Activated CD4-positive, alpha-beta T cell treated with anti-CD3 and anti-CD28 coated beads for 1 hour (primary cell): ENCODE data around the gene TSPAN13.

Experiments
- DNase-seq: peaks from one replicate; pipeline ENCODE4 v3.0.0-alpha.2; 2020

The TSPAN13 gene

DNA sequence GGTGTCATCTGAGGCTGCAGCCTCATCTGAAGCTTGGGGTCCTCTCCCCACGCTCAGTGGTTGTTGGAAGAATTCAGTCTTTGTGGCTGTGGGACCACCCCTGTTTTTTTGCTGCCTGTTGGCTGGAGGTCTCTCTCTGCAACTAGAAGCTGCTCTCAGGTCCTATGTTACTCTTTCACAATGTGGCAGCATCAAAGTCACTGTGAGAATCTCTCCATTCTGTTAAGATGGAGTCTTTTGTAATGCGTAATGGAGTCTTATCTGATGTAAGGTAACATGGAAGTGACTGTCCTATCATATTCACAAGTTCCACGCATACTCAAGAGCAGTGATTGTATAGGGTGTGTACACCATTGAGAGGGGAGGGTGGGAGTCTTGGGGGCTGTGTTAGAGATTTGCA is 24.9 kb downstream of the TSPAN13 start:
- no peak for DNase-seq

- no peak for DNase-seq
These were observed 25.5 kb downstream of the TSPAN13 start for GRCh38 chr7:16779051-16779450.

DNA sequence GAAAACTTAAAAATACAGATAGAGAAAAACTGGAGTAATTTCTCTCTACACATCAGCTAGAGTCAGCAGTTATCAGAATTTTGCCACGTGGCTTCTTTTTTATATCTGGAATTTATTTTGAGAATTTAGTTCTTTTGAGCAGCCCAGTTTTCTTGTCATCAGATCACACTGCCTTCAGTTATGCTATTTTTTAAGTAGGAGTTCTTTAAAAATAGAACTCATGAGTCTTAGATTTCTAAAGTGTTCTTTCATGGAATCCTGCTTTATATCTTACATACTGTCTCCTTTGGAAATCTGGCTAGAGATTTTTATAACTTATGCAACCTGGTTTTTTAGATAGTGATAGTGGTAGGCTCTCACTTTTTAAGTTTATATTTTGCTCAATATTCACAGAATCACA is 27.0 kb downstream of the TSPAN13 start:
- no peak for DNase-seq

DNA sequence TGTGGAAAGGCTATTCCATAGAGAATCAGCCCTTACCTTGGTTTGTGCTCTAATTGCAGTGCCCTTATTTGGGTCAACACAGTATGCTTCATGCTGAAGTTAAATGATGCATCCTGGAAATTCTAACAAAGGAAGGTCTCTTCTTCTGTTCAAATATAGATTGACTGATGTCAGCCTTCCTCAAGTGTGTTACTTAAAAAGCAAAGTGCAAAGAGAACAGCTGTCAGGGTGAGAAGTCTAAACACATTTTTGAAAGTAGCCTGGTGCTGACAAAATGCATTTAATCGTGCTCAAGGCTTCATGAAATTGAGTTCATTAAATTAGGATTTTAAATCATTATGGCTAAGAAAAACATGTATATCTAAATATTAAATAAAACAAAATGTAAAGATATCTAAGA is 31.8 kb downstream of the TSPAN13 start:
- DNase-seq: no peak

DNA sequence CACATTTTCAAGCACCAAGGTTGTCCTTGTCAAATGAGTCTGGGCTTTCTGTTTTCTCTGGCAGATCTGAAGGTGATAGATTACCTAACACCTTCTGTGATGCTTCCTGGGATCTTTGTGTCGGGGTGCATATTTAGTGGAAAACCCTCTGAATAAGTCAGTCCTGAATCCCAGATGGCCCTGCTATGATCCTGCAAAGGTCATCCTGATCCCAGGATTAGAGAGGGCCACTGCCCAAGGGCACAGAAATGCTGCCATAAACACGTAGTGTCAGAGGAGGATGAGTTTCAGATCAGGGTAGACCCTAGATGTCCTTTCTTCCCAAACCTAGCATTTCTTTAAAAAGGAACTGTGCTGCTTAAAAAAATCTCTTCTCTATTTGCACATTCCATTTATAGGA is 32.3 kb downstream of the TSPAN13 start:
- no peak for DNase-seq

DNA sequence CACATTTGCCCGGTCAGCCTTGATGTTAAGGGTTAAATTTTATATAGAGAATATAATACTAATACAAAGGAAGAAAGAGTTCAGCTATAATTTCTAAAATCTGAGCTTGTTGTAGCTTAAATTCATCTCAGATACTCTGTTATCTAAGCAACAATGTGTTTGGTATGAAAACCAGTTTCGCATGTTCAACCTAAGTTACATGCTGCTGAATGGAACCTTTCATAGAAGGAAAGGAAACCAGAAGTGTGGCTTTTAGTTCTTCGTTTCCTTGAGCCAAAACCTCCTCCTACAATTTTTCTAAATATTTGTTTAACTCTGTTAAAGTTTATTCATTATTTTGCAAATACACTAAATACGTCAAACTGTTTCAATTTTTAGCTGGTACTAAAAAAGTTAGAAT is 32.7 kb downstream of the TSPAN13 start:
- DNase-seq: no peak

GRCh38 chr7:16787127-16787526 is 33.6 kb downstream of the TSPAN13 start:
- DNase-seq: no peak

DNA sequence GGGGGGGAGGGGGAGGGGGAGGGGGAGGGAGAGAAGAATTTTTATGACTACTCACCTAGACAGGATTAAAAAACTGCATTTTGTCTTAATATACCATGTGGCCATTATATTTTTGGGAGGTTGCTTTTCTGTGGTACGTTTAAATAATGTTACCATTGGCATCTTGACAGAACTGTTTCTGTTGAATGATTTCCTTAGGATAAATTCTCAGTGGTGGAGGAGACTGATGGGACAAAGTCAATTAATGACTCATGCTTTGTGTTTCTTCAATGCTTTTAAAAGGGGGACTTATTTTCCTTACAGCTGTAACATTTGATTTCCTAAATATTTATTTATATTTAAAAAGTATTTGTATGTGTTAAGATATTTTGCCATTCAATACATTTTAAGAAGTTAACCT is 37.5 kb downstream of the TSPAN13 start:
- DNase-seq: no peak

GRCh38 chr7:16791905-16792698 is 38.5 kb downstream of the TSPAN13 start:
- no peak for DNase-seq

DNA sequence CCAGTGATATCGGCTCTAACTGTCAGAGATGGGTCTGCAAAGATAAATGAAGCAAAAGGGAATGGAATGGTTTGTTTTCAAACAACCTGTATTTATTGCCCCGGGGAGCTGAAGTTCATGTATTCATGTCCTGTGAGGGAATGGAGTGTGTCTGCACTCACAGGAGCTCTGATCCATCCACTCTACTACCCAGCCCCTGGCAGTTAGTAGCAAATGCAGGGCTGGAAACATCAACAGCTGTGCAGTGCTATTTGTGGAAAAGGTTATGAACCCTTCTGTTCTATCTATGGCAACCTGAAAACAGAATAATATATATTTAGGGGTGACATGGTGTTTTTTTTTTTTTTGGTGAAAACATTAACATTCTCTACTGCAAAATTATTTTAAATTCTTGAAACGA is 41.4 kb downstream of the TSPAN13 start:
- no peak for DNase-seq

DNA sequence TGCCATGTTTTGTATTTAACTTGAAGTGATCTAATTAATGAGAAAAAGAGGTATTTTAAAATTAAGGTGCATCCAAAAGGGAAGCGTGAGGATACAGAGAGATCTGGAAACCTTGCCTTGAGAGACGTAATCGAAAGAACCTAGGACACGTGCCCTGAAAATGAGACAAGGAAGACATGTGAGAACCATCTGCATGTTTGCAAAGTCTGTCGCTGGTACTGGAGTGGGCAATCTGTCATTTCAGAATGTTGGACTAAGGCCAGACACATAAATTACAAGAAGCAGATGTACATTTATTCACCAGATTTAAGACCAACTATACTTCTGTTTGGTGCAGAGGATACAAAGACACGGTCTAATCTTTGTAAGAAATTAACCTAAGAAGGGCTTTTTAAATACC is 42.1 kb downstream of the TSPAN13 start:
- DNase-seq: no peak

DNA sequence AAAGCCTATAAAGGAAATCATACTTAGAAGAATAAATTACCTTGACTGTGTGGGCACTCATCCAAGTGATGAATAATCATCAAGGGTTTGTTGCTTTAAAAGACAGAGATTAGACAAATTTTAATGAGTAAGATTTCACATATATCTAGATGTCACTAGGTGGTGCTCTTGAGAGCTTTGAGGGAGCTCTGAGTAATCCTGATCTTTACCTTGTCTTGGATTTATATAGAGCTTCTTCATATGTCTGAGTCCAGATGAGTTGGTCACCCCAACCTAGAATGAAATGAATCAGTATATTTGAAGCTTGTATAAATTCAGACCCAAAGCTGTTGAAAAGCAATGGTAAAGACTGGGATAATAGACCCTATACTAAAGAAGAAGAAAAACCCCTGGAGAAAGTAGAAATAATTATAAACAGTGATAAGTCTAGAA is 47.6 kb downstream of the TSPAN13 start:
- DNase-seq: no peak

DNA sequence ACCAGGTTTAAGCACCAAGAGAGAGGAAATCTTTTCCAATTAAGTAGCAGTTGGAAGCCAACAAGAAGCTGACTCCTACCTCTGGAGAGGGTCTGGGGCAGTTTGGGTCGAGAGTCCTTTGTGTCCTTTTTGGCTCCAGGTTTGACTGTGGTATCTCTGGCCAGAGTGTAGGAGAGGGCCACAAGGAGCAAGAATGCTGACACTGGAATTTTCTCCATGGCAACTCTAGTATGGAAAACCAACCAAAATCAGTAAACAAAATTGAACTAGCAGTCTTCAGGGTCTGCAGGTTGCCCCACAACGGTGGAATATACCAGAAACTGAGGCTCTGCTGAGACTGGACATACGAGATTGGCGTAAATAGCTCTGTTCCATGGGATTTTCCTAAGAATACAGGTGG is 48.0 kb downstream of the TSPAN13 start:
- DNase-seq: no peak

GRCh38 chr7:16803125-16803524 is 49.6 kb downstream of the TSPAN13 start:
- no peak for DNase-seq

GRCh38 chr7:16803881-16804673 is 50.5 kb downstream of the TSPAN13 start:
- DNase-seq: no peak

DNA sequence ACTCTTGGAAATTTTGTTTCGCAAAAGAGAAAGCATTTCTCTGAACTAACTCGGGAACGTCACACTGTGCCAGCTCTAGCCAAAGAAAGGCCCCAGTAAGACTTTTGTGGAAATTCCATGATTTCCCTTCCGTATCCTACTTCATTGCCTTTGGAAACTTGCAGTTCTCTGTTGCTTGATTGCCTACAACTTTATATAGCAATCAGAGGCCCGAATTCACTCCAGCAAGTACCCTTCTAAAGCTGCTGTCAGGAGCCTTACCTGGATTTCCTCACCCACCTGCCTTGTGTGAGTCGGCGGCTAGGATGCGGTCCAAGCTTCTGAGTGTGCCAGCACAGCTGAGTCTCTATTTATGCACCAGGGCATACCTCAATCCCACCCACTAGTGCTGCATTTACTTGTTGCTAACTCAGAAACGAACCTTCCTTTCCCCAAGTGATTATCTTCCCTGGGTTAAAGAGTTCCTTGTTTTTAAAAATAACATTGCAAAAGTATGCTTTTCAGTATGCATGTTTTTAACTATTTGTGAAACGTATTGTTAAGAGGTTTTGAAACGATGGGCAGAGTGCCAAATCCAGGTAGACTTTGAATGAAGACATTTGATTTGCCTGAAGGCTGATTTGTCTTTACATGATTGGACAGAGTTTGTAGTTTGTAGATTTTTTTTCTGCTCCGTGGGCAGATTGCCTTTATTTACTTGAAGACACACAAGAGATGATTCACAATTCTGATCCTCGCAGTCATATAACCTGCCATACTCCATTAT is 51.3 kb downstream of the TSPAN13 start, which contains the start of gene AGR2:
Gene AGR2, minus strand, starts transcription at position 326 of the 766 bp plus-strand sequence. CDS start 3,203 bp downstream, outside the sequence.
- no peak for DNase-seq

- DNase-seq: no peak
These were observed 51.9 kb downstream of the TSPAN13 start for GRCh38 chr7:16805441-16805840.

DNA sequence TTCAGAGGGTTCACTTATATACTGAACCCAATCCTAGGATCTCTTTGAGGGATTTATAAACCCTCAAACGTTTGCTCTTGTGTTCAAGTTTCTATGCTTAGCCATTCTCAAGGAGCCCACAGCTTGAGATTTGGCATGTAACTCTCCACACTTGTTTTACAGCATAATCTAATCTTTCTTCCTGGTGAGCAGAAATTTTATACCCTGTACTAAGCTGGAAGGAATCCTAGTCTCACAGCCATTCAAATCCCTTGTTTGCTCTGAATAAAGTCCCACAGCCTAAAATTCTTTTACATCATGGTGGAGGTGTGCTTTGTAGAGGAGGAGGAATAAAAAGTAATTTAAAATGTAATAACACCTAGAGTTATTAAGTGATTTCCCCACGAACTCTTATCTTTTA is 56.6 kb downstream of the TSPAN13 start:
- no peak for DNase-seq

DNA sequence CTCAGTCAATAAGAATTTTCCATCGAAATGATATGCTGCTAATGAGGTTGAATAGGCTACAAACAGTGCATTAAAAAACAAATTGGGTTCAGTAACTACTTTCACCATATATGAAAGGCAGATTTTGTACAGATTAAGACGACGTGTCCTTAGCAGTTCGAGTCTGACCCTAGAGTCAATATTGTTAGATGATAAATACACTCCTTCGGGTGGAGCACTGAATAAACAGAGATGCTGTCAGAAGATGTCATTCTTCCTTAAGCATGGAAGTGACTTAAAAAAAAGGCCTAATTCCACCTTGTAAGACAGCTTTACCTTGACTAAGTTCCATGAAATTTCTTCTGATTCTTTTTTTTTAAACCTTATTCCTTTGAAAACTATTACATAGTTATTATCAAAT is 57.0 kb downstream of the TSPAN13 start:
- no peak for DNase-seq

GRCh38 chr7:16811551-16811950 is 58.0 kb downstream of the TSPAN13 start:
- no peak for DNase-seq

DNA sequence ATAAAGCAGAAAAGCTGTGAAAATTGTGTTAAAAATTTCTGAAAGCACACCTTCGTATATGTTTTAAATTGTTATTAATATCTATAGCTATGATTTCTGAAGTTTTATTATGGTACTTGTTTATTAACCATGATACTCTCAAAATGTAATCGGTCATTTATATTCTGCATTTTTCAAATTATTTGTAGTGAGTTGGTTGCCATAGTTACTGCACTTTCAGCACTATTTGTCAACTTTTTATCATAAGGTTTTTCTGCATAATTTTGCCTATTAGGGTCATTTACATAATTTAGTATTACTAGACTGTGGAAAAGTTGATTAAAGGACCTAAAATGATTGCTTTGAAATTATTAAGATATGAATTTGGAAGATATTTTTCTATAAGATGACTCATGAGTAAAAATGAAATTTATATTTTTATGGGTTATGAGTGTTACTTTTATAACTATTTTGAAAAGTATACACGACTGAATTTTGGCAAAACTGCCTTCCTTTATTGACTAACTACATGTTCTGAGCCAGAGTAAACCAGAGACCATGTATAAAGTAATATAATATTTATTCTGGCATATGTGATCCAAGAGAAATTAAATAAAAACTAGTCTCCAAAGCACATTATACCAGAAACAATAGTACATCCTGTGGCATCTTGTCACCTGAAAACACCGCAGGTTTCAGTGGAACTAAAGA is 59.1 kb downstream of the TSPAN13 start:
- no peak for DNase-seq

DNA sequence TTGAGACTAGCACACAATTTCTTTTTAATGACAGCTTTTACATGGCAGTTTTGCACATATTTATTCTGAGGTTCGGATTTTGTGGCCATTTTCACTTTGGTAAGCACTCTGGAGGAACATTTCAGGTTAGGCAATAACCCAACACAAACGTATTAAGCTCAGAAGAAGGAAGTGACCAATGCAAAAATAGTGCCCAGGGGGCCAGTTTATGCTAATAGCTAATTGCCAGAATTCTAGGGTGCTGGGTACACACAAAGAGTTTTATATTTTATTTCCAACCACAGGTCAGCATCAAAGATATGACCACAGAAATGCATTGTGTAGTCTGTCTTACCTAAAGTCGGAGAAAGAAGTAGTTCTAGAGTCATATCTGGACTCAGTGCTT is 59.7 kb downstream of the TSPAN13 start:
- DNase-seq: no peak

GRCh38 chr7:16815001-16815400 is 61.4 kb downstream of the TSPAN13 start:
- DNase-seq: no peak
